Activated B cell treated with CpG ODN at 0.5 μM for 24 hours (primary cell): ENCODE measurements around the gene CCDC88C. TPM values are rescaled to one million over a fixed set of nuclear protein-coding genes. Genes with fewer than 3 reads are reported as not detected.

Experiments
- ATAC-seq: fragments of 200-7000 bp; cut with Tn5 transposase; one replicate; pipeline ENCODE4 v1.10.0; 2021; ENCODE audit warnings: low read depth, mild to moderate bottlenecking, moderate library complexity
- CTCF ChIA-PET: fragments of 350-600 bp; sonication (Branson Sonifier 250); formaldehyde crosslinking; loops from one replicate; lab custom pipeline; 2021; ENCODE audit warnings: antibody characterized with exemption; lab: Charles Lee
- POLR2A ChIA-PET: fragments of 350-600 bp; sonication (Branson Sonifier 250); formaldehyde crosslinking; loops from one replicate; lab custom pipeline; 2021; ENCODE audit warnings: antibody characterized with exemption; lab: Charles Lee
- DNase-seq: peaks from one replicate; pipeline ENCODE4 v3.0.0; 2022
- H3K27ac Mint-ChIP-seq: one replicate; pipeline ENCODE4 v1.8.0; 2020; ENCODE audit warnings: mixed read lengths
- H3K27me3 Mint-ChIP-seq: one replicate; pipeline ENCODE4 v1.8.0; 2021; ENCODE audit warnings: mixed read lengths
- H3K36me3 Mint-ChIP-seq: one replicate; pipeline ENCODE4 v1.8.0; 2021; ENCODE audit warnings: low read depth, mixed read lengths
- H3K4me1 Mint-ChIP-seq: one replicate; pipeline ENCODE4 v1.8.0; 2021; ENCODE audit warnings: mixed read lengths
- H3K4me3 Mint-ChIP-seq: one replicate; pipeline ENCODE4 v1.8.0; 2020; ENCODE audit warnings: mild to moderate bottlenecking, mixed read lengths
- H3K9me3 Mint-ChIP-seq: one replicate; pipeline ENCODE4 v1.8.0; 2020; ENCODE audit warnings: mixed read lengths
- intact Hi-C: fragments of 100-400 bp; cut with micrococcal nuclease; formaldehyde crosslinking; loops from one replicate; pipeline ENCODE4 v1.15.1; 2024
- total RNA-seq: library from RNA; stranded (reverse); gene quantifications from 2 replicates; pipeline ENCODE4 v1.2.3, GENCODE V29; 2022
- TF ChIP-seq, protein P1 (sequence below): fragments of 200-600 bp; IDR thresholded peaks from one replicate; pipeline ENCODE4 v1.8.0; 2022; ENCODE audit warnings: antibody characterized with exemption, mild to moderate bottlenecking

CCDC88C gene
- total RNA-seq, 1 donor from 2014 or later = 164 TPM

DNA sequence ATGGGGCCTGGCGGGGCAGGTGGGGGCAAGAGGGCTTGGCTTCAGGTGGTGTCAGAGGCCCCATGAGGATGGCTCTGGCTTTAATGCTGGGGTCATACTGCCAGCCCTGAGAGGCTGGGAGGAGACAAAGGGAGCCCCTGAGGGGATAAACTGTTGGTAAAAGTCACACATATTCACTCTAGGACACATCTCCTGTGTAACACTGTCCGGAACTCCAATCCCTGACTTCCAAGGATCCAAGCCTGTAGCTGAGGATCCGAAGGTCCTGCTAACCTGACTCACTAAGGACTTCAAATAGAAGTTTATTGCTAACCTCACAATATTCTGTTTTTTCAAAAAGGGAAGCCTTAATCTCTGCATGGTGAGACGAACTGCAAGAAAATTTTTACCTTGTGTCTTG lies 134.0 kb downstream of the CCDC88C start:
- DNase-seq = no peak
- H3K27ac Mint-ChIP-seq = no peak overlapping the region
- H3K4me3 Mint-ChIP-seq = no peak overlapping the region
- CTCF ChIA-PET = interaction anchor here (4.0 to 12.1 kb wide), 2 partner anchors 108 to 381 kb away, joined by 21 to 265 read pairs; no protein-coding TSS in a partner anchor
- TF ChIP-seq, protein P1, sequence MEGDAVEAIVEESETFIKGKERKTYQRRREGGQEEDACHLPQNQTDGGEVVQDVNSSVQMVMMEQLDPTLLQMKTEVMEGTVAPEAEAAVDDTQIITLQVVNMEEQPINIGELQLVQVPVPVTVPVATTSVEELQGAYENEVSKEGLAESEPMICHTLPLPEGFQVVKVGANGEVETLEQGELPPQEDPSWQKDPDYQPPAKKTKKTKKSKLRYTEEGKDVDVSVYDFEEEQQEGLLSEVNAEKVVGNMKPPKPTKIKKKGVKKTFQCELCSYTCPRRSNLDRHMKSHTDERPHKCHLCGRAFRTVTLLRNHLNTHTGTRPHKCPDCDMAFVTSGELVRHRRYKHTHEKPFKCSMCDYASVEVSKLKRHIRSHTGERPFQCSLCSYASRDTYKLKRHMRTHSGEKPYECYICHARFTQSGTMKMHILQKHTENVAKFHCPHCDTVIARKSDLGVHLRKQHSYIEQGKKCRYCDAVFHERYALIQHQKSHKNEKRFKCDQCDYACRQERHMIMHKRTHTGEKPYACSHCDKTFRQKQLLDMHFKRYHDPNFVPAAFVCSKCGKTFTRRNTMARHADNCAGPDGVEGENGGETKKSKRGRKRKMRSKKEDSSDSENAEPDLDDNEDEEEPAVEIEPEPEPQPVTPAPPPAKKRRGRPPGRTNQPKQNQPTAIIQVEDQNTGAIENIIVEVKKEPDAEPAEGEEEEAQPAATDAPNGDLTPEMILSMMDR = no peak
- H3K27me3 Mint-ChIP-seq = no peaks in the 10 kb centered on the region
- H3K36me3 Mint-ChIP-seq = peaks cover 95% of the 10 kb centered on the region
- H3K4me1 Mint-ChIP-seq = peaks cover 24% of the 10 kb centered on the region
- POLR2A ChIA-PET = interaction anchor here (2.4 kb wide), 1 partner anchor 39 kb away, joined by 5 read pairs; the partner anchor contains the start of gene GPR68
- intact Hi-C loops = no loop called here
- no peak for ATAC-seq
- no peaks in the 10 kb centered on the region for H3K9me3 Mint-ChIP-seq

DNA sequence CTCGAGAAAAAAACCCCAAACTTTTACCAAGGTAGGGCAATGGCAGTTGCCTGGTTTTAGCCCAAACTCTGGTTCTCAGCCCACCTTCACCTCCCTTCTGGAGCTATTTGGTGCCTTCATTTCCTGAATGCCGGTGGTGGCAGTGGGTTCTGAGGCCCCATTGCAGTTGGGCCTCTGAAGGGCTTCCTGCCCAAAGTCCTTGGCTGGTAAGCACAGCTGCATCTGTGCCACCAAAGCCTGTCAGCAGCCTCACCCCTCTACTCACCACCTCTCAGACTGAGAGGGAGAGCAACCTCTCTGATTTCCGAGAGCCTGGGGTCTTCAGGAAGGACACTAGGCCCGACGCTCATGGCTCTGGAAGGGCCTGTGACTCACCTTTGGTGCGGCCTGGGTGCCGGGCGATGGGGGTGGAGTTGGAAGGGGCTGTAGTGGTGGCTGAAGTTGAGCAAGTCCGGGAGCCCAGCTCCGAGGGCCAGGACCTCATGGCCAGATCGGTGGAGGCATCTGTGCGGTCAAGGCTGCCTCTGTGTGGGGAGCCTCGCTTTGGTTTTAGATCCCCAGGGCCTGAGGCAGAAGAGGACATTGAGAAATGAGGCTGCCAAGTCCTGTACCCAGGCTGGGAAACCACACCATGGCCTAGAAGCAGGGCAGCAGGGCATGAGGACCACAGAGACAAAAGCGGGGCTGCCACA lies 134.5 kb downstream of the CCDC88C start:
- H3K9me3 Mint-ChIP-seq = no peaks in the 10 kb centered on the region
- TF ChIP-seq, protein P1 = no peak
- intact Hi-C loops = no loop called here
- POLR2A ChIA-PET = no interaction called here
- H3K27ac Mint-ChIP-seq = peak overlapping the region; percentile 7
- ATAC-seq = no peak
- H3K27me3 Mint-ChIP-seq = no peaks in the 10 kb centered on the region
- peaks cover 24% of the 10 kb centered on the region for H3K4me1 Mint-ChIP-seq
- CTCF ChIA-PET = interaction anchor here (12.1 kb wide), 1 partner anchor 107 kb away, joined by 265 read pairs; no protein-coding TSS in a partner anchor
- DNase-seq = no peak
- peaks cover 94% of the 10 kb centered on the region for H3K36me3 Mint-ChIP-seq
- no peak overlapping the region for H3K4me3 Mint-ChIP-seq

DNA sequence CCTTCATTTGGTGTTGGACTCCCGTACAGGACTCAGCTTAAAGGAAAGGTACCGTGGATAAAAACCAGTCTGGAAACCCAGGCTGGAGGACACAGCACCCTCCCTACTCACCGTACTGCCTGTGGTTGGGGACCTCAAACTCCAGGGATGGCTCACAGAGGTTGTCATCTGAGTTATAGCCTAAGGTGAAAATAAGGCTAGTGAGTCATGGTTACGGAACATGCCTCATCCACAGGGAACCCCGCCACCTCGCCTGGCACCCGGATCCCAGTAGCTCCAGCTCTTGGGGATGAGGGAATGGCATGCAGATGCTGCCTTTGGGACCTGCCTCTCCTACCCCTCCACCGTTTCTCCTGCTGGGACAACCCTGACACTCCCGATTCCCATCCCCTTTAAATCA lies 136.3 kb downstream of the CCDC88C start:
- DNase-seq (no peak), ATAC-seq (no peak)
- TF ChIP-seq, protein P1 = no peak
- Mint-ChIP-seq H3K4me1 (peaks cover 21% of the 10 kb centered on the region), H3K9me3 (no peaks in the 10 kb centered on the region), H3K4me3 (no peak overlapping the region), H3K27me3 (no peaks in the 10 kb centered on the region), H3K36me3 (peaks cover 93% of the 10 kb centered on the region), H3K27ac (no peak overlapping the region)
- intact Hi-C loops = no loop called here
- CTCF ChIA-PET = interaction anchor here (7.0 kb wide), 1 partner anchor 106 kb away, joined by 51 read pairs; no protein-coding TSS in a partner anchor
- POLR2A ChIA-PET = interaction anchor here (0.7 kb wide), 1 partner anchor 179 kb away, joined by 3 read pairs; no protein-coding TSS in a partner anchor

DNA sequence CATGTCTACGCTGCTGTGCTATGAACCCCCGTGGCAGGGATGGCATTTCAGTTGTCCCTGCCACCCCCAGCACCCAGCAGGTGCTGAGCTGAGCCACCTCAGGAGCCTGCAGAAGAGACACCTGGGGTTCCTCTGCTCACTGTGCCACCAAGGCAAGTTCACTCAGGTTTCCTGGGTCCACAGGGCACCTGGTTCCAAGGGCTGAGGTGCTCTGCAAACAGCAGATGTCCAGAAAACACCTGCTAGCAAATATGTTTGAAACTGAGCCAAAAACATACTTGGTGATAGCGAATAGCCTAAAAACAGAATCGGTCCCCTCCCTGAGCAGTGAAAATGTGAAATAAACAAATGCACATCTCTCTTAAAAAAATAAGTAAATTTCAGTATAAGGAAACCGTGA lies 137.5 kb downstream of the CCDC88C start:
- ATAC-seq (no peak), DNase-seq (no peak)
- ChIA-PET POLR2A (no interaction called here), CTCF (interaction anchor here (7.0 kb wide), 1 partner anchor 105 kb away, joined by 51 read pairs; no protein-coding TSS in a partner anchor)
- no peak overlapping the region for H3K4me3 Mint-ChIP-seq
- peaks cover 91% of the 10 kb centered on the region for H3K36me3 Mint-ChIP-seq
- TF ChIP-seq, protein P1 = no peak
- no peaks in the 10 kb centered on the region for H3K27me3 Mint-ChIP-seq
- no peaks in the 10 kb centered on the region for H3K9me3 Mint-ChIP-seq
- peaks cover 9% of the 10 kb centered on the region for H3K4me1 Mint-ChIP-seq
- no peak overlapping the region for H3K27ac Mint-ChIP-seq
- intact Hi-C loops = no loop called here

DNA sequence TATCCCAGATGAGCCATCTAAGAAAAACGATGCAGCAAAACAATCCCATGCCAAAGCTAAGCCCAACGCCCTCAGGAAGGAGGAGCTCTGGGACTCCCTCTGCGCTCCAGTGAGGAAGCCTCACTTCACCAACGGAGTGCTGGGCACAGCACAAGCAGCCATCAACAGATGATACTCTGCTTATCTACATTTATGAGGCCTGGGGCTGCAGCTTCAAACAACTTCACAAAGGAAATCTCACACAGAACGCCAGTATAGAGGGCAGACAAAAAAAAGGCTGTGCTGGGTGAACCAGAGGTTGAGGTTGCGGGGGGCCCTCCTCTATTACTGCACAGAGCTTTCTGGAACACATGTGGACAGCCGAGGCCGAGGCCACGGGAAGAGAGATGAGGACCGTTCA lies 138.3 kb downstream of the CCDC88C start:
- DNase-seq (no peak), ATAC-seq (no peak)
- Mint-ChIP-seq H3K4me1 (peaks cover 3% of the 10 kb centered on the region), H3K4me3 (no peak overlapping the region), H3K27me3 (no peaks in the 10 kb centered on the region), H3K27ac (no peak overlapping the region), H3K9me3 (no peaks in the 10 kb centered on the region), H3K36me3 (peaks cover 91% of the 10 kb centered on the region)
- intact Hi-C loops = no loop called here
- POLR2A ChIA-PET = no interaction called here
- CTCF ChIA-PET = interaction anchor here (7.0 kb wide), 1 partner anchor 104 kb away, joined by 51 read pairs; no protein-coding TSS in a partner anchor
- TF ChIP-seq, protein P1 = no peak
